DOHH2 (cell line): ENCODE data around the gene SPEM2.
A peak's percentile ranks its signal among the peaks of the same experiment; 100 is the strongest.

Source experiments
- H3F3A ChIP-seq: fragments of 200-600 bp; sonication (generic), shearing (Covaris generic); 2 replicates; pipeline ENCODE4 v1.6.0; 2016; ENCODE audit warnings: antibody characterized with exemption, mild to moderate bottlenecking; ENCODE audit not compliant: control insufficient read depth, insufficient read depth
- H3K27ac ChIP-seq: fragments of 200-600 bp; sonication (generic); 2 replicates; pipeline ENCODE4 v1.5.1; 2014; ENCODE audit warnings: low read depth, mild to moderate bottlenecking, low read length, moderate library complexity
- H3K27me3 ChIP-seq: fragments of 200-600 bp; sonication (generic); 2 replicates; pipeline ENCODE4 v1.6.1; 2014; ENCODE audit warnings: mild to moderate bottlenecking, low read length, mixed read lengths; ENCODE audit not compliant: control insufficient read depth
- H3K36me3 ChIP-seq: fragments of 200-600 bp; sonication (generic); 2 replicates; pipeline ENCODE4 v1.6.1; 2014; ENCODE audit warnings: mild to moderate bottlenecking, low read length, moderate library complexity, mixed read lengths; ENCODE audit not compliant: control insufficient read depth
- H3K4me1 ChIP-seq: fragments of 200-600 bp; sonication (generic); 2 replicates; pipeline ENCODE4 v1.6.1; 2014; ENCODE audit warnings: mild to moderate bottlenecking, low read length, mixed read lengths; ENCODE audit not compliant: control insufficient read depth
- H3K4me2 ChIP-seq: fragments of 200-600 bp; sonication (generic); 2 replicates; pipeline ENCODE4 v1.6.0; 2014; ENCODE audit warnings: mild to moderate bottlenecking, low read length, moderate library complexity
- H3K4me3 ChIP-seq: fragments of 200-600 bp; sonication (generic); 2 replicates; pipeline ENCODE4 v1.5.1; 2014; ENCODE audit warnings: mild to moderate bottlenecking, low read length, mixed read lengths
- H3K79me2 ChIP-seq: fragments of 200-600 bp; sonication (generic); 2 replicates; pipeline ENCODE4 v1.6.1; 2014; ENCODE audit warnings: mild to moderate bottlenecking, low read length, mixed read lengths; ENCODE audit not compliant: control insufficient read depth
- H3K9me2 ChIP-seq: fragments of 200-600 bp; sonication (generic); replicated peaks from 2 replicates; pipeline ENCODE4 v1.6.1; 2014; ENCODE audit warnings: mild to moderate bottlenecking, low read length, mixed read lengths; ENCODE audit not compliant: control insufficient read depth
- H3K9me3 ChIP-seq: fragments of 200-600 bp; sonication (generic); 2 replicates; pipeline ENCODE4 v1.6.1; 2014; ENCODE audit warnings: antibody characterized with exemption, low read length, mixed read lengths; ENCODE audit not compliant: control insufficient read depth, insufficient read depth
- H4K20me1 ChIP-seq: fragments of 200-600 bp; sonication (generic); 2 replicates; pipeline ENCODE4 v1.6.0; 2014; ENCODE audit warnings: low read depth, mild to moderate bottlenecking, antibody characterized with exemption, low read length, moderate library complexity; ENCODE audit not compliant: control insufficient read depth, insufficient read depth
- CTCF ChIP-seq: fragments of 200-600 bp; sonication (generic); IDR thresholded peaks from one replicate; pipeline ENCODE4 v1.5.1; 2014; ENCODE audit warnings: antibody characterized with exemption, mild to moderate bottlenecking, low read depth, low read length; ENCODE audit not compliant: poor library complexity, severe bottlenecking
- EZH2phosphoT487 ChIP-seq: fragments of 200-600 bp; sonication (generic); IDR thresholded peaks from 2 replicates; pipeline ENCODE4 v1.6.1; 2017; ENCODE audit warnings: borderline replicate concordance, mild to moderate bottlenecking, antibody characterized with exemption, low read length, moderate library complexity, mixed read lengths

The SPEM2 gene

GRCh38 chr17:7440113-7440833, 14.9 kb downstream of the SPEM2 start:
- H3K27ac ChIP-seq: no peak overlapping the region
- peaks cover 57% of the 10 kb centered on the region for H3K4me1 ChIP-seq
- peaks cover 5% of the 10 kb centered on the region; the same call in 1 of the 2 replicates for H4K20me1 ChIP-seq
- peak overlapping the region; percentile 94 for H3K4me2 ChIP-seq
- H3K9me2 ChIP-seq: no peaks in the 10 kb centered on the region
- H3K36me3 ChIP-seq: no peaks in the 10 kb centered on the region
- H3K27me3 ChIP-seq: peaks cover 53% of the 10 kb centered on the region
- no peaks in the 10 kb centered on the region for H3F3A ChIP-seq
- H3K9me3 ChIP-seq: no peaks in the 10 kb centered on the region
- TF ChIP-seq CTCF (no peak), EZH2phosphoT487 (no peak)
- peaks cover 10% of the 10 kb centered on the region for H3K79me2 ChIP-seq
- H3K4me3 ChIP-seq: peak overlapping the region; percentile 68

- peaks cover 59% of the 10 kb centered on the region for H3K27me3 ChIP-seq
- peak overlapping the region; percentile 68 for H3K4me3 ChIP-seq
These were observed 15.4 kb downstream of the SPEM2 start for GRCh38 chr17:7440834-7441195.

GRCh38 chr17:7441266-7441665, 15.8 kb downstream of the SPEM2 start:
- Histone ChIP-seq H3K79me2 (peaks cover 6% of the 10 kb centered on the region), H3K4me3 (peak overlapping the region; percentile 68; the same call in 1 of the 2 replicates), H3K9me2 (no peaks in the 10 kb centered on the region), H4K20me1 (peaks cover 5% of the 10 kb centered on the region; the same call in 1 of the 2 replicates), H3K27me3 (peaks cover 63% of the 10 kb centered on the region), H3K4me1 (peaks cover 59% of the 10 kb centered on the region), H3K27ac (no peak overlapping the region), H3K4me2 (peak overlapping the region; percentile 94; the same call in 1 of the 2 replicates), H3K9me3 (no peaks in the 10 kb centered on the region), H3F3A (no peaks in the 10 kb centered on the region), H3K36me3 (no peaks in the 10 kb centered on the region)
- TF ChIP-seq CTCF: no peak
- no peak for TF ChIP-seq EZH2phosphoT487

More at GRCh38 chr17:7440834-7441195, 15.4 kb downstream of the SPEM2 start:
- Histone ChIP-seq H3K36me3 (no peaks in the 10 kb centered on the region), H3K27ac (no peak overlapping the region), H3K79me2 (peaks cover 10% of the 10 kb centered on the region), H3K4me1 (peaks cover 61% of the 10 kb centered on the region), H3K9me2 (no peaks in the 10 kb centered on the region), H3K4me2 (peak overlapping the region; percentile 94), H3K9me3 (no peaks in the 10 kb centered on the region), H3F3A (no peaks in the 10 kb centered on the region), H4K20me1 (peaks cover 5% of the 10 kb centered on the region; the same call in 1 of the 2 replicates)
- TF ChIP-seq EZH2phosphoT487 (no peak), CTCF (peak; percentile 9)
